Skin of body (tissue), 2 donors: Measurements from ENCODE around the gene ERG. TPM values are rescaled to one million over a fixed set of nuclear protein-coding genes. Genes with fewer than 3 reads are reported as not detected.

Source experiments
- DNase-seq: peaks from one replicate; lab custom pipeline; 2025; lab: John Stamatoyannopoulos, UW
- total RNA-seq: library from RNA; depleted of rRNA; stranded (reverse); fragments of >200 nt; gene quantifications from one replicate; pipeline ENCODE4 v1.2.3, GENCODE V29; 2014

The ERG gene
- total RNA-seq, 1 donor from 2014 or later, result 11.9 TPM

- no peak for DNase-seq
Measured at GRCh38 chr21:38359835-38360234, 138.4 kb downstream of the ERG start.

GRCh38 chr21:38359090-38359489 is 139.2 kb downstream of the ERG start:
- DNase-seq, result no peak

DNA sequence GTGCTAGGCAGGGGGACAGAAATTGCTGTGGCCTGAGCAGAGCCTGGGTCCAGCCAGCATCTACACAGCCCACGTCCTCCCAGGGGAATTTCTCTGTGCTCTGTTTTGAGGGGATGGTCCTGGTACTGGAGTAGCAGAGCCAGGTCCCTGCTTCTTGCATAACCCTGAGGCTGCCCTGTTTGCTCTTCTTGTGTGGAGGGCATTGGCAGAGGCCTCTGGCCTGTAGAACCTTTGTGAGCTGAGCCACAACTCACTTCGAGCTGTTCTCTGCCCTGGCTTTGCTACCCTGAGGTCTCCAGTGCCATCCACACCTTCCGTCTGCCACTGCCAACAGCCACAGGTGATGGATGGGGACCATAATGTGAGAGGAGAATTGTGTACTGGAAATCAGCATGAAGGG is 139.6 kb downstream of the ERG start:
- DNase-seq, result no peak

DNA sequence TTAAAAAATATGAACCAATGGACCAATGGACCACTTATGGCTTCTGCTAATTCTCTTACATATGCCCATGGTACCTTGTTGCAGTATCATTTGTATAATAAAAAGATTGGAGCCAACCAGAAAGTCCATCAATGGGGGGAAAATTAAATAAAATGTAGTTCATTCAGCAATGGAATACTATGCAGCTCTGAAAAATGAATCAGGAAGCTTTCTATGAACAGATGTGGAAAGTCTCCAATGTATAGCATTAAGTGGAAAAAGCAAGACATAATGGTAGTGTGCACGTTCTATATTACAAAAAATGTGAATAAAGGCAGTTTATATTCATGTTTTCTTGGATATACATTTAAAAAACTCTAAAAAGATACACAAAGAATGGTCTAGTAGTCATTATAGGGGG is 140.2 kb downstream of the ERG start:
- DNase-seq, result no peak

DNA sequence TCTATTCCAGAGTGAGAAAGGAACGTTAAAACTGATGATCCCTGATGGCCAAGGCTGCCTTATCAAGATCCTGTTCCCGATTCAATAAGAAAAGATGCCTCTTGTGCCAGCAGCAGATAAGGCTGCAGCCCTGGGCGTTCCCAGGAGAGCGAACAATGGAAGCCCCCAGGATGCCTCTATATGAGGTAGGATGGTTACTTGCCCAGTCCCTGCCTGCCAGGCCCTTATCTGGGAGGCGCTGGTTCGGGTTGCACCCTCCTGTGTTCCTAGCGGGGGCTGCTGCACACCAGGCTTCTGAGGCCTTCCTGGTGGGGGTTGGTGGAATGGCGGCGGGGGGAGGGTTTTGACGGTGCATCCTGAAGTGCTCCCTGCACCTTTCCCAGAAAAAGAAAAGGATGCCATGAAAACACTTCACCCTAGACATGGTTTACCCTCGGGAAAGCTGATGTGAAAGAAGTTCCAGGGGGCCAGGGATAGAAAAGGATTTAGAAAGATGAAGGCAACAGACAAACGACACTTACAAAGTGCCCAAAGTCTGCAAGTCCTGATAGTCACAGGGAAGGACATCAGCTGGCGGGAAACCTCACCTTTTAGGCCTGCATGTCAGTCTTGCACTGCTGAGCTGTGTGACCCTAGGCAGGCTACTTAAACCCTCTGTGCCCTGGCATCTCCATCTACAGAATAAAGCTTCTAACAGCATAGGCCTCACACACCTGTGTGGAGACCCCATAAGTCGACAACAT is 141.2 kb downstream of the ERG start:
- DNase-seq, result no peak

- DNase-seq, result peak; percentile 39
Measured at GRCh38 chr21:38355992-38356781, 142.1 kb downstream of the ERG start.

- no peak for DNase-seq
Measured at GRCh38 chr21:38355353-38355752, 142.9 kb downstream of the ERG start.

- no peak for DNase-seq
Measured at GRCh38 chr21:38354746-38355145, 143.5 kb downstream of the ERG start.

DNA sequence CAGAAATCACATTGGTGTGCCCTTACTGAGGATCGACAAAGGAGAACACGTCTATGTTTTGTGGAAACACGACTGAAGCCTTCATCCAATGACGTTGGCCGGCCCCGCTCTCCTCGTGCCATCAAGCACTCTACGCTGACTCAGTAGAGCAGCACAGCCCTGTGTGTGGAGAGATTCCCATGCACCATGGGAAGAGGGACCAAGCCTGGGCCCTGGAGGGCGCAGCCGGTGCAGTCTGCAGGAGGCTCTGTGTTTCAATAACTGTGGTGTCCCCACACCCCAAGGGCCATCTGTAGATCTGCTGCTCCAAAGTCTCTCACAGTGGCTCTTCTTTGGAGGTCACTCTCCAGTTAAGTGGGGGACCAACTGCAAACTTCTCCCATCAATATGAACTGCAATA is 144.0 kb downstream of the ERG start:
- no peak for DNase-seq

GRCh38 chr21:38352536-38353219 is 145.6 kb downstream of the ERG start:
- peak; percentile 22 for DNase-seq

DNA sequence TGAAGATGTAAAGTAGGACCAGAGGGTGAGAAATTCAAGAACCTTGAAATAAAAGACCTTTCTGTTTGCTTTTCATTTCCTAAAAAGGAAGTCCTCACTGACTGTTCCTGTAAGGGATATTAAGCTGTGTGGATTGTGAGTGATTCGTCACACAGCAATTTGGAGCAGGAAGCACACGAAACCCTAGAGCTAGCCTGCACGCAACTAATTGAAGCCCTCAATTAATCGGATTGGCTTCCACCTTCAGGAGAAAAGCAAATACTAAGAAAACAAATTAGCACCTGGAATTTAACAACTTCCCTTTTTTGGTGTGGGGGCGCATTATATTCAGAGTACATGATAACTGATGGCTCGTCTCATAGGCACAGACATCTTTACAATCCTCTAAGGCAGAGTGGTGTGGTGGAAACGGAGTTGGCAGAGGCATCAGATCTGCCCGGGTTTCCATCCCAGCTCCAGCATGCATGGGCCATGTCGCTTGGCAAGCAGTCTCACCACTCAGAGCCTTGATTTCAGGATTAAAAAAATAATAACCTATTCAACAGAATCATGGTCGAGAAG is 146.2 kb downstream of the ERG start:
- no peak for DNase-seq

DNA sequence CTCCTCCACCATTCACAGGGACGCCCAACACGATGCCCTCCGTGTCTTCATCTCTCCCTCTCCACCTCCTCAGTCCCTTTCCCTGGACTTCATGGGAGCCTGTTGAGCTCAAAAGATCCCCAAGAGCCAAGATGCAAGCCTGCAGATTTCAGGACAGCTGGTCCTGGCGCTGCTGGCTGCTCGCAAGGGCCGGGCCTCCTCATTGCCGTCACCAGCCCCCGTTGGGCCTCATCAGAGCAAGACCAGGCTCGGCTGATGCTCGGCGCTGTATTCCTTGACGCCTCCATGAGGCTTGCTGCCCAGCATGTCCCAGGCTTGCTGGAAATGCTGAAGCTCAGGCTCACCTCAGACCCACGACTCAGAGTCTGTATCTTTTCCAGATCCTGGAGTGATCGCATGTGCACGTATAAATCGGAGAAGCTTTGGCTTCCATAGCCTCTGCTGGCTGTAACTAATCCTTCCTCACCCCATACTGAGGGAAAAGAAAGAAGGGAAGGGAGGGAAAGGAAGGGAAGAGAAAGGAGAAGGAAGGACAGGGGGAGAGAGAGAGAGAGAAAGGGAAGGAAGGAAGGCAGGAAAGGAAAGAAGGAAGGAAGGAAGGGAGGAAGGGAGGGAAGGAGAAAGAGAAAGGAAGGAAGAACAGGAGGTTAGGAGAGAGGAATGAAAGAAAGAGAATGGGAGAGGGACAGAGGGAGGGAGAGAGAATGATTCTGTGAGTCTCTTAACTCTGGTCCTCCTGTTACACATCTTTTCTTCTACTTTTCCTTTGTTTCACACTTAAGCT is 146.9 kb downstream of the ERG start:
- DNase-seq, result no peak

- DNase-seq, result no peak
Measured at GRCh38 chr21:38350684-38351083, 147.6 kb downstream of the ERG start.

DNA sequence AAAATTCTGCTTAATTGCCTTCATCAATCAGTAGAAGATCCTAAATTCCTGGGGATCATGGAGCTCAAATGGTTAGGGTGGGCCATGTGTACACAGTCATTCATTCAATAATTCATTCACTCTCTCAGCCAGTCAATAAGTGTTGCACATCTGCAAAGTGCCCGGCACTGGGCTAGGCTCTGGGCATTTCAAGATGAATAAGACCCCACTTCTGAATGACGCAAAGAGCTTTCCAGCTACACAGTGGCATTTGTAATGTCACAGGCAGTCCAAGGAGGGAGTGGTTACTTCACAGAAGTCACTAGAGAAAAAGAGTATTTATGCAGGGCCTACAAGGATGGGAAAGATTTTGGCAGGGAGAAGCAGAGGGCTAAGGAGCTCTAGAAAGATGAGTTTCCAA is 148.3 kb downstream of the ERG start:
- DNase-seq, result no peak

DNA sequence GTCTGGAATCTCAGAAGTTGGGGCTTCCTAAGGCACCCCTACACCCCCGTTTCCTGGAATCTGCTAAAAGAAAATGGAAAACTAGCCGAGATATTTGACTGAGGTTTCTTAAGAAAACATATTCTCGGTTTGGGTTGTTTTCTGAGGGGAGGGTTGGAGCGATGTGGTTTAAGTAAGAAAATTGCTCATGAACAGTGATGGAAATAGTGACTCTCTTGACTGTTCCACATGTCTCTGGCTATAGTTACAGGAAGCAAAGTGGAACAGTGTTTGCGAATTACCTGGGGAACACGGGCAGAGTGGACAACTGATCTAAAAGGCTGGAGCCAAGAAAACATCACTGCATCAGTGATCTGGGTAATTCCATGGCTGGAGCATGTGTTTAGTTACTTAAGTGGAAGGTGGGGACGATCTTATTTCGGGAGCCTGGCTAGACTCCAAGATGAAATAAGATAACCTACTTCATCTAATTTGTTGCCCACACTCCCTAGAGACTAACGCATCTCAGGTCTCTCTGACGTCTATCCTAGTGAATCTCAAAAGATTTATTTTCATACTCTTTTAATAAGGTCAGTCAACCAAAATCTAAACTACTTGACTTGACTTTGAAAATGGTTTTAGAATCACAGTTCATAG is 149.0 kb downstream of the ERG start:
- no peak for DNase-seq

- no peak for DNase-seq
Measured at GRCh38 chr21:38346286-38346685, 152.0 kb downstream of the ERG start.

DNA sequence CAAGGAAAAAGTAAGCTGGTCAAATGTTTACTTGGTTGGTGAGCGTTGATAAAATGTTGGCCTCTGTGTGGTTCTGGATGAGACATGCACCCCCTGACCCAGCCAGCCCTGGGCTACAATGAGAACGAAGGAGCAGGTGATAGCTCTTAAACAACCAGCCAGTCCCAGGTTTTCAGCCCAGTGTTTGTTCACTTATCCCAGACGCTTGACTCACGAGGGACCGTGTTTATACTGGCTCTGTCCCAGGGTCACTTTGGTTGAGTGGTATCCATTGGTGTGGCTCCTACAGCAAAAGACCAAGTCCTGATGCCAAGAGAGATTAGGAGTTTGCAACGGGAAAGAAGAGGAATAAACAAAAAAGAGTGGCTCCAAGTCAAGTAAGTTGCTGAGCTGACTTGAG is 154.6 kb downstream of the ERG start:
- DNase-seq, result no peak

GRCh38 chr21:38342739-38343138 is 155.5 kb downstream of the ERG start:
- DNase-seq, result no peak

GRCh38 chr21:38341546-38342012 is 156.7 kb downstream of the ERG start:
- DNase-seq, result no peak

DNA sequence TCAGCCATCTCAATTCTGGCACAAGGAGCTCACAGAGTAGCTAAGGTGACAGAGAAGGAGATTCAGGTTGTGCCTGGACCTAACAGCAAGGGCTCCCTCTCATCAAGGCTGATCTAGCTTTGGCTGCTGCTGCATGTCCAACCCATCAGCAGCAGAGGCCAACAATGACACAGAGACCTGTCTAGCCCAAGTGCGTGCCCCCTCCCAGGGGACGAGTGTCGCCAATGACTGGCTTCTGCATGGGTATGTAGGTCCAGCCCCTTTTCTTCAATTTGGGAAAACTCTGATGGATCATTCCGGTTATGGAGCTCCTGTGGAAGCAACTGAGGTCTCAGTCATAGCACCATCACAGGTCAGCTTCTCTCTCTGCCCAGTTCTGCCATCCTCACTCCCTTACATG is 158.1 kb downstream of the ERG start:
- no peak for DNase-seq

- DNase-seq, result no peak
Measured at GRCh38 chr21:38337793-38338192, 160.5 kb downstream of the ERG start.
